Umbilical cord (tissue), 2 donors: ENCODE data around the gene GPC6. TPM values are rescaled to one million over a fixed set of nuclear protein-coding genes. Genes with fewer than 3 reads are reported as not detected.

Experiments
- DNase-seq: peaks from one replicate; pipeline ENCODE4 v3.0.0-alpha.2; 2015; ENCODE audit warnings: low spot score
- total RNA-seq: library from RNA; depleted of rRNA; stranded (reverse); fragments of >200 nt; gene quantifications from one replicate; pipeline ENCODE4 v1.2.3, GENCODE V29; 2014; ENCODE audit warnings: low replicate concordance; ENCODE audit not compliant: insufficient read depth

Gene GPC6
- total RNA-seq, 1 donor from 2014 or later = 37.6 TPM

GRCh38 chr13:93230261-93230855, 3.8 kb downstream of the GPC6 start:
- DNase-seq = peak; percentile 77

- DNase-seq = no peak
Measured at GRCh38 chr13:93231867-93232266, 5.3 kb downstream of the GPC6 start.

- DNase-seq = no peak
Measured at GRCh38 chr13:93233997-93234416, 7.4 kb downstream of the GPC6 start.

- no peak for DNase-seq
Measured at GRCh38 chr13:93234459-93234858, 7.9 kb downstream of the GPC6 start.

- DNase-seq = peak; percentile 80
Measured at GRCh38 chr13:93235258-93236015, 8.8 kb downstream of the GPC6 start.

GRCh38 chr13:93238711-93239110, 12.1 kb downstream of the GPC6 start:
- DNase-seq = no peak

- DNase-seq = no peak
Measured at GRCh38 chr13:93243375-93244063, 16.9 kb downstream of the GPC6 start.

- DNase-seq = peak; percentile 63
Measured at GRCh38 chr13:93244141-93244917, 17.7 kb downstream of the GPC6 start.

- no peak for DNase-seq
Measured at GRCh38 chr13:93244918-93245280, 18.3 kb downstream of the GPC6 start.

- DNase-seq = no peak
Measured at GRCh38 chr13:93246069-93246468, 19.5 kb downstream of the GPC6 start.

- no peak for DNase-seq
Measured at GRCh38 chr13:93248627-93249047, 22.0 kb downstream of the GPC6 start.

GRCh38 chr13:93249364-93250306, 23.0 kb downstream of the GPC6 start:
- DNase-seq = no peak

- peak; percentile 69 for DNase-seq
Measured at GRCh38 chr13:93254775-93255174, 28.2 kb downstream of the GPC6 start.

- no peak for DNase-seq
Measured at GRCh38 chr13:93256998-93257397, 30.4 kb downstream of the GPC6 start.

GRCh38 chr13:93259527-93260080, 33.0 kb downstream of the GPC6 start:
- no peak for DNase-seq

GRCh38 chr13:93260591-93260990, 34.0 kb downstream of the GPC6 start:
- DNase-seq = no peak

- no peak for DNase-seq
Measured at GRCh38 chr13:93262729-93263345, 36.2 kb downstream of the GPC6 start.

- peak; percentile 71 for DNase-seq
Measured at GRCh38 chr13:93264876-93265275, 38.3 kb downstream of the GPC6 start.

- no peak for DNase-seq
Measured at GRCh38 chr13:93265800-93266199, 39.2 kb downstream of the GPC6 start.

GRCh38 chr13:93266681-93267080, 40.1 kb downstream of the GPC6 start:
- no peak for DNase-seq
